Peyer's patch (tissue), 4 donors: ENCODE results near the gene TSPAN31.

ENCODE experiments used
- CTCF ChIP-seq, 6 experiments: fragments of 450-650 bp in 4 of 6; fragments of 200-600 bp in 2 of 6; sonication (generic) in 1 of 6; IDR thresholded peaks; one replicate each; pipeline ENCODE4 v1.5.1; 2017 to 2019; ENCODE audit warnings: antibody characterized with exemption in 6 of 6, mild to moderate bottlenecking in 3 of 6, moderate library complexity in 1 of 6
- POLR2A ChIP-seq, 2 donors: fragments of 450-650 bp; IDR thresholded peaks; one replicate each; pipeline ENCODE4 v1.5.1; 2017; ENCODE audit warnings: antibody characterized with exemption in 2 of 2, mild to moderate bottlenecking in 2 of 2, moderate library complexity in 2 of 2

DNA sequence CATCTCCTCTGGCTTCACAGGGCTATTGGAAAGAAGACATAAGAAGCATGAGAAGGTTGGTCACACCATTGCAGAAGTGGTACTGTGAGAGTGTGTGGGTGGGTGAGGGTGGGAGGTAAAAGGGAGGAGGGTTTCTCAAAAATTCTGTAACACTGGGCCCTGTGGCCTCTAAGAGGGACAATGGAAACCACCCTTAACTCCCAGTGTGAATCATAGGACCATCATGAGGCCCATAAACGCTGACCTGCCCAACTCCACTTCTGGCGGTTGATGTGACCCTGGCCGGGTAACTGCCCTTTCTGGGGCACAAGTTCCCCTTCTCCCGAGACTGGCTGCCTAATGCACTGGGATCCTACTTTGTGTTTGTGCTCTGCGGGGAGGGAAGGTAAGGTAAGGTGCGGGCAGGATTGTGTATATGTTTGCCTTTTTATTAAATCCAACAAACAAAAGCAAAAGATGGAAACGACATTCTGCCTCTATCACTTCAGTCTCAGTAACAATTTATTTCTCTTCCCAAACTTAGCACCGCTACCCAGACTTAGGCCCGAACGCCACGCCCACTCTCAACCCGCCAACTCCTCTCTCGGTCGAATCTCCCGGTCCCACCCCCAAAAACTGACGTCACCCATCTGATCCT is 26.5 kb downstream of the TSPAN31 start:
- TF ChIP-seq CTCF (IDR thresholded peaks at IDR 0.05) (no peak), POLR2A (IDR thresholded peaks at IDR 0.05) (no peak)
